Urinary bladder (tissue), 4 donors: ENCODE results near the gene ZNF407. TPM values are rescaled to one million over a fixed set of nuclear protein-coding genes. Genes with fewer than 3 reads are reported as not detected.
"Not testable (repeated sequence)": the region's sequence is repeated elsewhere in the genome, so short reads cannot be mapped to it uniquely, and the experiment has no call there.

ENCODE experiments used
- DNase-seq: peaks from one replicate; pipeline ENCODE4 v3.0.0-alpha.2; 2015; ENCODE audit errors: extremely low spot score
- H3K27ac ChIP-seq: one replicate; pipeline ENCODE4 v1.5.1; 2013; ENCODE audit warnings: low read depth, mild to moderate bottlenecking, moderate library complexity
- H3K36me3 ChIP-seq: one replicate; pipeline ENCODE4 v1.6.1; 2013; ENCODE audit warnings: mild to moderate bottlenecking, moderate library complexity; ENCODE audit not compliant: insufficient read depth
- H3K4me1 ChIP-seq: one replicate; pipeline ENCODE4 v1.6.1; 2013; ENCODE audit warnings: mild to moderate bottlenecking, moderate library complexity; ENCODE audit not compliant: insufficient read depth
- H3K4me3 ChIP-seq: one replicate; pipeline ENCODE4 v1.5.1; 2013; ENCODE audit warnings: low read depth, low read length
- WGBS: extraction: QIAGEN DNeasy Blood & Tissue Kit; methylation state at CpG from one replicate; pipeline ENCODE4 v1.1.7; 2013; 5-methylcytosine and 5-hydroxymethylcytosine counted together
- polyA plus RNA-seq: library from polyadenylated mRNA; stranded (reverse); fragments of 200-250 nt; gene quantifications from one replicate; pipeline ENCODE4 v1.2.3, GENCODE V29; 2013
- total RNA-seq: library from RNA; depleted of rRNA; stranded (reverse); fragments of >200 nt; gene quantifications from one replicate; pipeline ENCODE4 v1.2.3, GENCODE V29; 2014
- donor health status: healthy with polysubstance abuse.
- donor health status: healthy.

The ZNF407 gene
- total RNA-seq (40.8 TPM), polyA plus RNA-seq (5.9 TPM)

GRCh38 chr18:74597662-74598349 is at the start of gene ZNF407:
TSS of gene ZNF407 (plus strand) at chr18:74597870. CDS start at chr18:74631020, 33,150 bp downstream.
- peak within 1 kb of the TSS; percentile 99 for H3K27ac ChIP-seq
- WGBS, result under 1% methylated on average over 64 of the region's 64 CpGs
- peak within 1 kb of the TSS; percentile 68 for H3K4me3 ChIP-seq
- H3K36me3 ChIP-seq, result no peaks in the 10 kb centered on the region
- peak; percentile 91 for DNase-seq
- no peaks in the 10 kb centered on the region for H3K4me1 ChIP-seq

- 98% methylated on average over 1 of the region's 1 CpG for WGBS
- Histone ChIP-seq H3K4me3 (no peak overlapping the region), H3K27ac (no peak overlapping the region), H3K4me1 (no peaks in the 10 kb centered on the region), H3K36me3 (no peaks in the 10 kb centered on the region)
- no peak for DNase-seq
Observed at GRCh38 chr18:74549591-74550104, 48.0 kb upstream of the ZNF407 start.

GRCh38 chr18:74550886-74551285 is 46.8 kb upstream of the ZNF407 start:
- no peaks in the 10 kb centered on the region for H3K36me3 ChIP-seq
- DNase-seq, result no peak
- H3K27ac ChIP-seq, result no peak overlapping the region
- no peaks in the 10 kb centered on the region for H3K4me1 ChIP-seq
- H3K4me3 ChIP-seq, result no peak overlapping the region
- 93% methylated on average over 6 of the region's 6 CpGs for WGBS

GRCh38 chr18:74551452-74551851 is 46.2 kb upstream of the ZNF407 start:
- Histone ChIP-seq H3K4me1 (no peaks in the 10 kb centered on the region), H3K36me3 (no peaks in the 10 kb centered on the region), H3K4me3 (no peak overlapping the region), H3K27ac (no peak overlapping the region)
- WGBS, result 44% methylated on average over 3 of the region's 3 CpGs
- DNase-seq, result no peak

- WGBS, result 23% methylated on average over 5 of the region's 5 CpGs
- Histone ChIP-seq H3K4me3 (no peak overlapping the region), H3K36me3 (no peaks in the 10 kb centered on the region), H3K4me1 (no peaks in the 10 kb centered on the region), H3K27ac (no peak overlapping the region)
- peak; percentile 59 for DNase-seq
Observed at GRCh38 chr18:74551936-74552555, 45.6 kb upstream of the ZNF407 start.

- whole genome bisulfite sequencing, result 81% methylated on average over 11 of the region's 11 CpGs
- H3K4me3 ChIP-seq, result no peak overlapping the region
- no peak overlapping the region for H3K27ac ChIP-seq
- no peaks in the 10 kb centered on the region for H3K36me3 ChIP-seq
- no peak for DNase-seq
- no peaks in the 10 kb centered on the region for H3K4me1 ChIP-seq
Observed at GRCh38 chr18:74556126-74556525, 41.5 kb upstream of the ZNF407 start.

GRCh38 chr18:74558096-74558495 is 39.6 kb upstream of the ZNF407 start:
- 72% methylated on average over 4 of the region's 4 CpGs for WGBS
- Histone ChIP-seq H3K27ac (no peak overlapping the region), H3K36me3 (no peaks in the 10 kb centered on the region), H3K4me3 (no peak overlapping the region), H3K4me1 (no peaks in the 10 kb centered on the region)
- no peak for DNase-seq

- no peak overlapping the region for H3K27ac ChIP-seq
- no peak for DNase-seq
- WGBS, result 38% methylated on average over 4 of the region's 4 CpGs
- no peaks in the 10 kb centered on the region for H3K36me3 ChIP-seq
- peaks cover 1% of the 10 kb centered on the region for H3K4me1 ChIP-seq
- H3K4me3 ChIP-seq, result no peak overlapping the region
Observed at GRCh38 chr18:74562131-74562730, 35.4 kb upstream of the ZNF407 start.

GRCh38 chr18:74562775-74563174 is 34.9 kb upstream of the ZNF407 start:
- Histone ChIP-seq H3K36me3 (no peaks in the 10 kb centered on the region), H3K4me1 (peaks cover 1% of the 10 kb centered on the region), H3K27ac (no peak overlapping the region), H3K4me3 (no peak overlapping the region)
- DNase-seq, result no peak
- 68% methylated on average over 4 of the region's 4 CpGs for WGBS

- WGBS, result 25% methylated on average over 3 of the region's 3 CpGs
- H3K27ac ChIP-seq, result no peak overlapping the region
- peaks cover 1% of the 10 kb centered on the region for H3K4me1 ChIP-seq
- H3K4me3 ChIP-seq, result no peak overlapping the region
- DNase-seq, result no peak
- no peaks in the 10 kb centered on the region for H3K36me3 ChIP-seq
Observed at GRCh38 chr18:74563999-74564398, 33.7 kb upstream of the ZNF407 start.

GRCh38 chr18:74565164-74565563 is 32.5 kb upstream of the ZNF407 start:
- not testable (repeated sequence) for DNase-seq, H3K4me1 ChIP-seq, H3K36me3 ChIP-seq, H3K27ac ChIP-seq, H3K4me3 ChIP-seq
- 98% methylated on average over 1 of the region's 1 CpG for WGBS

- H3K4me3 ChIP-seq, H3K27ac ChIP-seq, H3K36me3 ChIP-seq, DNase-seq, H3K4me1 ChIP-seq: not testable (repeated sequence)
- WGBS, result 94% methylated on average over 3 of the region's 3 CpGs
Observed at GRCh38 chr18:74565993-74566392, 31.7 kb upstream of the ZNF407 start.

GRCh38 chr18:74567822-74568221 is 29.8 kb upstream of the ZNF407 start:
- no peak overlapping the region for H3K27ac ChIP-seq
- H3K4me3 ChIP-seq, result no peak overlapping the region
- peaks cover 1% of the 10 kb centered on the region for H3K4me1 ChIP-seq
- DNase-seq, result no peak
- 71% methylated on average over 7 of the region's 7 CpGs for WGBS
- no peaks in the 10 kb centered on the region for H3K36me3 ChIP-seq

- 82% methylated on average over 4 of the region's 4 CpGs for WGBS
- Histone ChIP-seq H3K36me3 (no peaks in the 10 kb centered on the region), H3K27ac (no peak overlapping the region), H3K4me3 (no peak overlapping the region), H3K4me1 (peaks cover 1% of the 10 kb centered on the region)
- DNase-seq, result no peak
Observed at GRCh38 chr18:74569401-74569800, 28.3 kb upstream of the ZNF407 start.
